Choroid plexus epithelial cell (primary cell): ENCODE measurements around the gene TMX2.

Experiments used
- DNase-seq: peaks from one replicate; pipeline ENCODE4 v3.0.0-alpha.2; 2010; ENCODE audit warnings: low read depth
- H3K4me3 ChIP-seq: 2 replicates; pipeline ENCODE4 v1.5.1; 2011; ENCODE audit warnings: low read depth, mild to moderate bottlenecking, control low read depth, low read length, moderate library complexity
- CTCF ChIP-seq: conservative IDR thresholded peaks from 2 replicates; pipeline ENCODE4 v1.5.1; 2011; ENCODE audit warnings: low read depth, mild to moderate bottlenecking, control low read depth, inconsistent platforms, low read length, moderate library complexity

Gene TMX2

GRCh38 chr11:57786436-57786835 is 74.0 kb downstream of the TMX2 start:
- no peak overlapping the region for H3K4me3 ChIP-seq
- DNase-seq, result peak; percentile 42
- no peak for TF ChIP-seq CTCF

GRCh38 chr11:57787006-57787604 is 74.7 kb downstream of the TMX2 start:
- no peak overlapping the region for H3K4me3 ChIP-seq
- no peak for DNase-seq
- no peak for TF ChIP-seq CTCF

- TF ChIP-seq CTCF, result no peak
- no peak overlapping the region for H3K4me3 ChIP-seq
- DNase-seq, result peak; percentile 52
Observed at GRCh38 chr11:57787920-57788702, 75.7 kb downstream of the TMX2 start.

- DNase-seq, result no peak
- H3K4me3 ChIP-seq, result no peak overlapping the region
- TF ChIP-seq CTCF, result no peak
Observed at GRCh38 chr11:57788703-57789088, 76.3 kb downstream of the TMX2 start.
